CD4-positive, alpha-beta memory T cell (primary cell): ENCODE measurements around the gene UNC45B. TPM values are rescaled to one million over a fixed set of nuclear protein-coding genes. Genes with fewer than 3 reads are reported as not detected.

ENCODE experiments used
- CTCF ChIA-PET: fragments of 350-600 bp; sonication (Branson Sonifier 250); formaldehyde crosslinking; loops from one replicate; lab custom pipeline; 2021; ENCODE audit warnings: inconsistent platforms; ENCODE audit not compliant: partially characterized antibody; lab: Charles Lee
- POLR2A ChIA-PET: fragments of 350-600 bp; sonication (Branson Sonifier 250); formaldehyde crosslinking; loops from one replicate; lab custom pipeline; 2021; ENCODE audit not compliant: partially characterized antibody; lab: Charles Lee
- DNase-seq, 5 donors: peaks; one replicate each; pipeline versions ENCODE4 v3.0.0 to v3.0.0-alpha.2; 2020 to 2022; ENCODE audit warnings: mixed read lengths in 1 of 5
- H3K27ac ChIP-seq: one replicate; pipeline ENCODE4 v1.7.0; 2013; ENCODE audit warnings: low read depth, low read length
- H3K27me3 ChIP-seq: 2 replicates; pipeline ENCODE4 v1.7.0; 2013; ENCODE audit warnings: mild to moderate bottlenecking, low read length, moderate library complexity; ENCODE audit not compliant: insufficient read depth
- H3K36me3 ChIP-seq: 2 replicates; pipeline ENCODE4 v1.7.0; 2013; ENCODE audit warnings: mild to moderate bottlenecking, low read length, moderate library complexity; ENCODE audit not compliant: insufficient read depth
- H3K4me1 ChIP-seq: 2 replicates; pipeline ENCODE4 v1.7.0; 2013; ENCODE audit warnings: mild to moderate bottlenecking, low read length, moderate library complexity; ENCODE audit not compliant: insufficient read depth
- H3K4me3 ChIP-seq, 2 donors: one replicate each; pipeline ENCODE4 v1.7.0; 2013; ENCODE audit warnings: low read length in 2 of 2, mild to moderate bottlenecking in 1 of 2
- H3K9me3 ChIP-seq, 2 donors: one replicate each; pipeline ENCODE4 v1.7.0; 2013; ENCODE audit warnings: low read length in 2 of 2, control low read depth in 1 of 2; ENCODE audit not compliant: control insufficient read depth in 1 of 2
- H3K27ac Mint-ChIP-seq, 7 donors: one replicate each; pipeline ENCODE4 v1.8.0; 2020 to 2021; ENCODE audit warnings: mixed read lengths in 7 of 7, mild to moderate bottlenecking in 6 of 7, inconsistent platforms in 3 of 7, moderate library complexity in 3 of 7
- H3K27me3 Mint-ChIP-seq, 2 donors: one replicate each; pipeline ENCODE4 v1.8.0; 2020 to 2021; ENCODE audit warnings: mixed read lengths in 2 of 2
- H3K36me3 Mint-ChIP-seq, 2 donors: one replicate each; pipeline ENCODE4 v1.8.0; 2020 to 2021; ENCODE audit warnings: mixed read lengths in 2 of 2, inconsistent platforms in 1 of 2, mild to moderate bottlenecking in 1 of 2
- H3K4me1 Mint-ChIP-seq, 4 donors: one replicate each; pipeline ENCODE4 v1.8.0; 2020 to 2021; ENCODE audit warnings: mixed read lengths in 4 of 4, mild to moderate bottlenecking in 1 of 4
- H3K4me3 Mint-ChIP-seq, 8 donors: one replicate each; pipeline ENCODE4 v1.8.0; 2020 to 2021; ENCODE audit warnings: mixed read lengths in 8 of 8, mild to moderate bottlenecking in 7 of 8, moderate library complexity in 6 of 8, inconsistent platforms in 3 of 8
- H3K9me3 Mint-ChIP-seq, 8 donors: one replicate each; pipeline ENCODE4 v1.8.0; 2020 to 2021; ENCODE audit warnings: mixed read lengths in 8 of 8, mild to moderate bottlenecking in 5 of 8, inconsistent platforms in 3 of 8, moderate library complexity in 1 of 8
- intact Hi-C: fragments of 100-400 bp; cut with micrococcal nuclease; formaldehyde crosslinking; loops from one replicate; pipeline ENCODE4 v1.15.1; 2023
- polyA plus RNA-seq, 2 donors: library from polyadenylated mRNA; unstranded; fragments of 300-500 nt; fragmentation: Illumina TruSeq; gene quantifications; one replicate each; pipeline ENCODE4 v1.2.3, GENCODE V29; 2021
- total RNA-seq, 2 experiments: library from RNA; stranded (reverse); gene quantifications; one replicate each; pipeline ENCODE4 v1.2.3, GENCODE V29; 2021

UNC45B gene
- total and polyA plus RNA-seq, 4 experiments from 2014 or later, result 0.13 to 0.73 (median 0.64) TPM

- ChIA-PET CTCF (interaction anchor here (0.6 to 4.2 kb wide), 14 partner anchors 15 to 324 kb away, joined by 3 to 54 read pairs (median 4); partner anchors contain the start of gene SLFN5), POLR2A (interaction anchor here (0.7 to 9.3 kb wide), 42 partner anchors 7 to 594 kb away, joined by 3 to 432 read pairs (median 8); partner anchors contain the start of genes NLE1, PEX12, SLFN12L and SLFN13)
- H3K27ac Mint-ChIP-seq, result peak overlapping the region; percentile 87 to 97 (median 94)
- H3K9me3 Mint-ChIP-seq, result no peaks in the 10 kb centered on the region
- intact Hi-C loops, result loop anchor here (1.0 to 2.0 kb wide), 7 partner anchors 26 to 325 kb away; partner anchors contain the start of gene NLE1
- peak in 3 of 5 donors; percentile 57 to 65 (median 58) for DNase-seq
- no peaks in the 10 kb centered on the region for H3K27me3 Mint-ChIP-seq
- Histone ChIP-seq H3K9me3 (no peaks in the 10 kb centered on the region), H3K36me3 (no peaks in the 10 kb centered on the region), H3K4me3 (peak overlapping the region; percentile 38 to 51), H3K4me1 (peaks cover 93% of the 10 kb centered on the region), H3K27ac (peak overlapping the region; percentile 60), H3K27me3 (no peaks in the 10 kb centered on the region)
- peaks cover 3 to 6% of the 10 kb centered on the region in 2 donors for H3K36me3 Mint-ChIP-seq
- peaks cover 70 to 91% (median 79%) of the 10 kb centered on the region in 4 donors for H3K4me1 Mint-ChIP-seq
- peak overlapping the region; percentile 16 to 85 (median 79) for H3K4me3 Mint-ChIP-seq
These were observed 67.1 kb downstream of the UNC45B start for GRCh38 chr17:35214631-35215273.

- H3K4me1 Mint-ChIP-seq, result peaks cover 65 to 94% (median 81%) of the 10 kb centered on the region in 4 donors
- H3K27ac ChIP-seq, result peak overlapping the region; percentile 12
- CTCF ChIA-PET, result interaction anchor here (0.6 to 2.6 kb wide), 3 partner anchors 21 to 130 kb away, joined by 3 to 7 read pairs (median 6); no protein-coding TSS in a partner anchor
- H3K9me3 ChIP-seq, result no peaks in the 10 kb centered on the region
- peaks cover 94% of the 10 kb centered on the region for H3K4me1 ChIP-seq
- H3K9me3 Mint-ChIP-seq, result peaks cover 0 to 3% (median 0%) of the 10 kb centered on the region in 8 donors
- H3K27me3 ChIP-seq, result no peaks in the 10 kb centered on the region
- intact Hi-C loops, result no loop called here
- H3K36me3 Mint-ChIP-seq, result no peaks in the 10 kb centered on the region
- no peaks in the 10 kb centered on the region for H3K36me3 ChIP-seq
- peak overlapping the region; percentile 62 to 94 (median 90) for H3K27ac Mint-ChIP-seq
- no peaks in the 10 kb centered on the region for H3K27me3 Mint-ChIP-seq
- peak overlapping the region in 6 of 8 donors; percentile 4 to 59 (median 18) for H3K4me3 Mint-ChIP-seq
- POLR2A ChIA-PET, result interaction anchor here (0.6 to 12.7 kb wide), 3 partner anchors 21 to 320 kb away, joined by 4 to 256 read pairs (median 6); partner anchors contain the start of genes SLFN12L and SLFN5
- no peak for DNase-seq
- no peak overlapping the region for H3K4me3 ChIP-seq
These were observed 69.5 kb downstream of the UNC45B start for GRCh38 chr17:35217107-35217506.

DNA sequence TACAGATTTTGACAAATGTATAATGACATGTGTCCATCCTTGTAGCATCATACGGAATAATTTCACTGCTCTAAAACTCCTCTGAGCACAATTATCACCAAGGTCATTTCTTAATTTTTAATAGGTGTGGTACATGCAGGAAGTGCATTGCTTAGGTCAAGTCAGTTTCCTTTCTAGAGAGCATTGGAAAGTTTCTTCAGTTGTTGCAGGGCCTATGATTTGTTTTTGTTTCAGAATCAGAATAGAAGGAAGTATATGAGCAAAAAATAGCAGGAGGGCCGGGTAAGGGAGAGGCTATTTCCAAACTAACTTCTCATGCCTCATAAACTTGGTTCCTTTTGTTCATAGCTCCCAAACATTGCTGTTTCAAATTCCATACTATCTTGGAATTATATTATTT is 71.3 kb downstream of the UNC45B start:
- POLR2A ChIA-PET, result interaction anchor here (0.6 to 12.7 kb wide), 6 partner anchors 10 to 316 kb away, joined by 3 to 256 read pairs (median 4); partner anchors contain the start of gene SLFN5
- CTCF ChIA-PET, result interaction anchor here (0.9 to 2.6 kb wide), 5 partner anchors 9 to 48 kb away, joined by 3 to 7 read pairs (median 4); no protein-coding TSS in a partner anchor
- peaks cover 0 to 4% of the 10 kb centered on the region in 2 donors for H3K9me3 ChIP-seq
- H3K4me3 Mint-ChIP-seq, result peak overlapping the region; percentile 76 to 90 (median 83)
- peaks cover 82% of the 10 kb centered on the region for H3K4me1 ChIP-seq
- no peaks in the 10 kb centered on the region for H3K36me3 ChIP-seq
- peak overlapping the region in 1 of 2 donors; percentile 18 for H3K4me3 ChIP-seq
- H3K27me3 ChIP-seq, result no peaks in the 10 kb centered on the region
- H3K9me3 Mint-ChIP-seq, result peaks cover 0 to 11% (median 7%) of the 10 kb centered on the region in 8 donors
- peak overlapping the region; percentile 29 for H3K27ac ChIP-seq
- peaks cover 3 to 8% of the 10 kb centered on the region in 2 donors for H3K36me3 Mint-ChIP-seq
- intact Hi-C loops, result no loop called here
- peak in 1 of 5 donors; percentile 24 for DNase-seq
- peaks cover 53 to 82% (median 68%) of the 10 kb centered on the region in 4 donors for H3K4me1 Mint-ChIP-seq
- no peaks in the 10 kb centered on the region for H3K27me3 Mint-ChIP-seq
- H3K27ac Mint-ChIP-seq, result peak overlapping the region; percentile 85 to 98 (median 94)

- intact Hi-C loops, result no loop called here
These were observed 74.8 kb downstream of the UNC45B start for GRCh38 chr17:35222452-35222851.

GRCh38 chr17:35224436-35224835 is 76.8 kb downstream of the UNC45B start:
- H3K27me3 Mint-ChIP-seq, result no peaks in the 10 kb centered on the region
- no peak for DNase-seq
- H3K27ac Mint-ChIP-seq, result peak overlapping the region in 3 of 7 donors; percentile 48 to 71 (median 54)
- CTCF ChIA-PET, result interaction anchor here (2.4 kb wide), 1 partner anchor 16 kb away, joined by 9 read pairs; no protein-coding TSS in a partner anchor
- Histone ChIP-seq H3K27ac (no peak overlapping the region), H3K4me1 (peaks cover 30% of the 10 kb centered on the region), H3K36me3 (no peaks in the 10 kb centered on the region), H3K27me3 (no peaks in the 10 kb centered on the region), H3K4me3 (no peak overlapping the region), H3K9me3 (peaks cover 0 to 4% of the 10 kb centered on the region in 2 donors)
- intact Hi-C loops, result no loop called here
- peaks cover 0 to 11% (median 7%) of the 10 kb centered on the region in 8 donors for H3K9me3 Mint-ChIP-seq
- H3K36me3 Mint-ChIP-seq, result peaks cover 10 to 18% of the 10 kb centered on the region in 2 donors
- peaks cover 29 to 56% (median 44%) of the 10 kb centered on the region in 4 donors for H3K4me1 Mint-ChIP-seq
- H3K4me3 Mint-ChIP-seq, result no peak overlapping the region
- POLR2A ChIA-PET, result interaction anchor here (1.0 to 12.7 kb wide), 2 partner anchors 14 to 33 kb away, joined by 3 to 256 read pairs; partner anchors contain the start of gene SLFN5

More at GRCh38 chr17:35222452-35222851, 74.8 kb downstream of the UNC45B start:
- Histone ChIP-seq H3K27me3 (no peaks in the 10 kb centered on the region), H3K9me3 (peaks cover 0 to 4% of the 10 kb centered on the region in 2 donors), H3K4me1 (peaks cover 49% of the 10 kb centered on the region), H3K36me3 (no peaks in the 10 kb centered on the region), H3K4me3 (no peak overlapping the region), H3K27ac (no peak overlapping the region)
- H3K4me3 Mint-ChIP-seq, result no peak overlapping the region
- peaks cover 0 to 11% (median 7%) of the 10 kb centered on the region in 8 donors for H3K9me3 Mint-ChIP-seq
- H3K36me3 Mint-ChIP-seq, result peaks cover 6 to 14% of the 10 kb centered on the region in 2 donors
- DNase-seq, result no peak
- POLR2A ChIA-PET, result interaction anchor here (1.0 to 12.7 kb wide), 3 partner anchors 9 to 314 kb away, joined by 3 to 256 read pairs (median 7); partner anchors contain the start of gene SLFN5
- H3K4me1 Mint-ChIP-seq, result peaks cover 42 to 65% (median 54%) of the 10 kb centered on the region in 4 donors
- H3K27ac Mint-ChIP-seq, result peak overlapping the region in 3 of 7 donors; percentile 54 to 79 (median 69)
- H3K27me3 Mint-ChIP-seq, result no peaks in the 10 kb centered on the region
- CTCF ChIA-PET, result interaction anchor here (0.9 to 2.4 kb wide), 4 partner anchors 9 to 311 kb away, joined by 3 to 9 read pairs (median 3); no protein-coding TSS in a partner anchor

GRCh38 chr17:35227546-35227945 is 79.9 kb downstream of the UNC45B start:
- POLR2A ChIA-PET, result interaction anchor here (1.1 to 12.7 kb wide), 3 partner anchors 11 to 304 kb away, joined by 5 to 256 read pairs (median 20); partner anchors contain the start of gene SLFN5
- no peaks in the 10 kb centered on the region for H3K36me3 ChIP-seq
- Mint-ChIP-seq H3K27me3 (no peaks in the 10 kb centered on the region), H3K4me1 (peaks cover 31 to 52% (median 39%) of the 10 kb centered on the region in 4 donors), H3K9me3 (peaks cover 1 to 14% (median 6%) of the 10 kb centered on the region in 8 donors), H3K4me3 (no peak overlapping the region), H3K36me3 (peaks cover 16 to 36% of the 10 kb centered on the region in 2 donors), H3K27ac (peak overlapping the region in 1 of 7 donors; percentile 29)
- intact Hi-C loops, result no loop called here
- peaks cover 0 to 2% of the 10 kb centered on the region in 2 donors for H3K9me3 ChIP-seq
- no peak overlapping the region for H3K27ac ChIP-seq
- DNase-seq, result no peak
- H3K4me1 ChIP-seq, result peaks cover 17% of the 10 kb centered on the region
- CTCF ChIA-PET, result interaction anchor here (1.0 to 2.5 kb wide), 2 partner anchors 9 to 14 kb away, joined by 3 to 12 read pairs; no protein-coding TSS in a partner anchor
- no peaks in the 10 kb centered on the region for H3K27me3 ChIP-seq
- no peak overlapping the region for H3K4me3 ChIP-seq
